GM10847 (cell line): ENCODE measurements around the gene NUDT3.

Experiments
- POLR2A ChIP-seq: IDR thresholded peaks from 2 replicates; pipeline ENCODE4 v1.6.1; 2011; ENCODE audit not compliant: insufficient read length; ENCODE audit errors: extremely low read depth

NUDT3 gene

GRCh38 chr6:34317172-34317477 lies 75.3 kb downstream of the NUDT3 start:
- no peak for TF ChIP-seq POLR2A

GRCh38 chr6:34316431-34317171 lies 75.9 kb downstream of the NUDT3 start:
- TF ChIP-seq POLR2A = no peak

GRCh38 chr6:34315780-34316179 lies 76.7 kb downstream of the NUDT3 start:
- no peak for TF ChIP-seq POLR2A

GRCh38 chr6:34315256-34315655 lies 77.2 kb downstream of the NUDT3 start:
- no peak for TF ChIP-seq POLR2A

- no peak for TF ChIP-seq POLR2A
These were observed 80.2 kb downstream of the NUDT3 start for GRCh38 chr6:34312259-34312658.

- no peak for TF ChIP-seq POLR2A
These were observed 81.7 kb downstream of the NUDT3 start for GRCh38 chr6:34310817-34311216.

GRCh38 chr6:34308483-34308882 lies 84.0 kb downstream of the NUDT3 start:
- no peak for TF ChIP-seq POLR2A

- TF ChIP-seq POLR2A = no peak
These were observed 86.3 kb downstream of the NUDT3 start for GRCh38 chr6:34305982-34306708.

GRCh38 chr6:34305497-34305896 lies 87.0 kb downstream of the NUDT3 start:
- TF ChIP-seq POLR2A = no peak

- TF ChIP-seq POLR2A = no peak
These were observed 88.3 kb downstream of the NUDT3 start for GRCh38 chr6:34304164-34304563.

GRCh38 chr6:34302929-34303328 lies 89.5 kb downstream of the NUDT3 start:
- TF ChIP-seq POLR2A = no peak

GRCh38 chr6:34301408-34301807 lies 91.1 kb downstream of the NUDT3 start:
- TF ChIP-seq POLR2A = no peak

GRCh38 chr6:34300332-34300751 lies 92.1 kb downstream of the NUDT3 start:
- TF ChIP-seq POLR2A = no peak

GRCh38 chr6:34298941-34299340 lies 93.5 kb downstream of the NUDT3 start:
- no peak for TF ChIP-seq POLR2A

- TF ChIP-seq POLR2A = no peak
These were observed 96.7 kb downstream of the NUDT3 start for GRCh38 chr6:34295721-34296120.

- TF ChIP-seq POLR2A = no peak
These were observed 99.5 kb downstream of the NUDT3 start for GRCh38 chr6:34292954-34293353.

GRCh38 chr6:34289137-34289536 lies 103.3 kb downstream of the NUDT3 start:
- no peak for TF ChIP-seq POLR2A
